Measurements from ENCODE around the gene PLCXD3.

Gene PLCXD3

GRCh38 chr5:41363343-41363986, 146.9 kb downstream of the PLCXD3 start:
- H3K27me3 Mint-ChIP-seq (ENCODE audit: low read depth, poor library complexity): no peaks in the 10 kb centered on the region
- DNase-seq: no peak
- H3K9me3 Mint-ChIP-seq: peaks cover 25% of the 10 kb centered on the region
- H3K4me3 Mint-ChIP-seq: no peak overlapping the region
- peaks cover 5% of the 10 kb centered on the region for H3K4me1 Mint-ChIP-seq
- no peak for TF ChIP-seq CTCF (IDR thresholded peaks at IDR 0.05)
- peaks cover 19% of the 10 kb centered on the region for H3K36me3 Mint-ChIP-seq (ENCODE audit: low read depth)
- no peak overlapping the region for H3K27ac Mint-ChIP-seq

- Mint-ChIP-seq H3K27ac (peak overlapping the region; percentile 93), H3K9me3 (peaks cover 61% of the 10 kb centered on the region), H3K36me3 (ENCODE audit: low read depth) (peaks cover 44% of the 10 kb centered on the region), H3K4me1 (peaks cover 9% of the 10 kb centered on the region), H3K4me3 (no peak overlapping the region), H3K27me3 (ENCODE audit: low read depth, poor library complexity) (no peaks in the 10 kb centered on the region)
- peak; percentile 9 for DNase-seq
- no peak for TF ChIP-seq CTCF (IDR thresholded peaks at IDR 0.05)
Measured at GRCh38 chr5:41356786-41357185, 153.6 kb downstream of the PLCXD3 start.

GRCh38 chr5:41349846-41350245, 160.6 kb downstream of the PLCXD3 start:
- TF ChIP-seq CTCF (IDR thresholded peaks at IDR 0.05): no peak
- H3K27ac Mint-ChIP-seq: no peak overlapping the region
- peaks cover 4% of the 10 kb centered on the region for H3K27me3 Mint-ChIP-seq (ENCODE audit: low read depth, poor library complexity)
- H3K4me3 Mint-ChIP-seq: no peak overlapping the region
- peaks cover 12% of the 10 kb centered on the region for H3K9me3 Mint-ChIP-seq
- peaks cover 6% of the 10 kb centered on the region for H3K4me1 Mint-ChIP-seq
- no peak for DNase-seq
- peaks cover 12% of the 10 kb centered on the region for H3K36me3 Mint-ChIP-seq (ENCODE audit: low read depth)

- Mint-ChIP-seq H3K4me3 (no peak overlapping the region), H3K36me3 (ENCODE audit: low read depth) (no peaks in the 10 kb centered on the region), H3K27ac (no peak overlapping the region), H3K4me1 (peaks cover 6% of the 10 kb centered on the region), H3K27me3 (ENCODE audit: low read depth, poor library complexity) (peaks cover 4% of the 10 kb centered on the region), H3K9me3 (no peaks in the 10 kb centered on the region)
- DNase-seq: no peak
- no peak for TF ChIP-seq CTCF (IDR thresholded peaks at IDR 0.05)
Measured at GRCh38 chr5:41347569-41347968, 162.8 kb downstream of the PLCXD3 start.

- H3K36me3 Mint-ChIP-seq (ENCODE audit: low read depth): no peaks in the 10 kb centered on the region
- no peaks in the 10 kb centered on the region for H3K9me3 Mint-ChIP-seq
- no peak for DNase-seq
- H3K4me3 Mint-ChIP-seq: no peak overlapping the region
- peaks cover 4% of the 10 kb centered on the region for H3K27me3 Mint-ChIP-seq (ENCODE audit: low read depth, poor library complexity)
- H3K27ac Mint-ChIP-seq: no peak overlapping the region
- TF ChIP-seq CTCF (IDR thresholded peaks at IDR 0.05): no peak
- H3K4me1 Mint-ChIP-seq: peaks cover 6% of the 10 kb centered on the region
Measured at GRCh38 chr5:41346609-41347008, 163.8 kb downstream of the PLCXD3 start.

- TF ChIP-seq CTCF (IDR thresholded peaks at IDR 0.05): no peak
- Mint-ChIP-seq H3K4me3 (no peak overlapping the region), H3K27ac (no peak overlapping the region), H3K36me3 (ENCODE audit: low read depth) (no peaks in the 10 kb centered on the region), H3K27me3 (ENCODE audit: low read depth, poor library complexity) (peaks cover 4% of the 10 kb centered on the region), H3K9me3 (no peaks in the 10 kb centered on the region), H3K4me1 (peaks cover 6% of the 10 kb centered on the region)
- DNase-seq: no peak
Measured at GRCh38 chr5:41345295-41345694, 165.1 kb downstream of the PLCXD3 start.

Measured in nephron progenitor cell (in vitro differentiated cells).